ENCODE measurements around the gene LMBR1.
"Not testable (repeated sequence)": the region's sequence is repeated elsewhere in the genome, so short reads cannot be mapped to it uniquely, and the experiment has no call there.

LMBR1 gene

DNA sequence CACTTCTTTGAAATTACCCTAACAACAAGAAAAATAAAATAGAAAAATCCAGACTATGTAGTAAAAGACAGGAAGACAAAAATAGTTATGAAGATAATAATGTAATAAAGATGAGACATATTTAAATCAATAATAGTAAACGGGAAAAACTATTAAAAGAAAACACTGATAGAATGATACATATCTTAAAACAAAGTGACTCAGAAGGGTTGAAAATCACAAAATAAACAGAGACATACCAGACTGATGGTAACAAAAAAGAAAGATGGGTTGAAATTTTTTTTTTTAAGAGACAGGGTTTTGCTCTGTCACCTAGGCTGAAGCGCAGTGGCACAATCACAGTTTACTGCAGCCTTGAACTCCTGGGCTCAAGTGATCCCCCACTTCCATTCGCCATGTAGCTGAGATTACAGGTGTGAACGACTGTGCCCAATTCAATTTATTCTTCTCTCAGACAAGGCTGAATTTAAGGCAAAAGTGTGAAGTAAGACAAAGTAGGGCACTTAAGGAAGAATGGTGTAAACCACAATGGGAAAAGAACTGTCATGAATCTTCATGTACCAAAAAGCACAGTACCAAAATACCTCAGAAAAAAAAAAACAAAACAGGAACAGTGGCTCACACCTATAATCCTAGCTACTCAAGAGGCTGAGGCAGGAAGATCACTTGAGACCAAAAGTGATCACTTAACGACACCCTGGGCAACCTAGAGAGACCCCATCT lies 47.4 kb downstream of the LMBR1 start:
- no peak for DNase-seq (ENCODE audit: low spot score)

DNA sequence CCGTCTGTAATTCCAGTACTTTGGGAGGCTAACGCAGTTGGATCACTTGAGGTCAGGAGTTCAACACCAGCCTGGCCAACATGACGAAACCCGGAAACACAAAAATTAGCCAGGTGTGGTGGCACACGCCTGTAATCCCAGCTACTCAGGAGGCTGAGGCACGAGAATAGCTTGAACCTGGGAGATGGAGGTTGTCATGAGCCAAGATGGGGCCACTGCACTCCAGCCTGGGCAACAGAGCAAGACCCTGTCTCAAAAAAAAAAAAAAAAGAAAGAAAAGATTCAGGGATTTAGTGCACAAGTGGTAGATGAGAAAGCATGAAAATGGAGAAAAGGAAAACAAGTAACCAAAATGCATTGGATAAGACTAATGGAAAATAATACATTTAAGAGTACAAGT lies 49.4 kb downstream of the LMBR1 start:
- DNase-seq (ENCODE audit: low spot score), result not testable (repeated sequence)

DNA sequence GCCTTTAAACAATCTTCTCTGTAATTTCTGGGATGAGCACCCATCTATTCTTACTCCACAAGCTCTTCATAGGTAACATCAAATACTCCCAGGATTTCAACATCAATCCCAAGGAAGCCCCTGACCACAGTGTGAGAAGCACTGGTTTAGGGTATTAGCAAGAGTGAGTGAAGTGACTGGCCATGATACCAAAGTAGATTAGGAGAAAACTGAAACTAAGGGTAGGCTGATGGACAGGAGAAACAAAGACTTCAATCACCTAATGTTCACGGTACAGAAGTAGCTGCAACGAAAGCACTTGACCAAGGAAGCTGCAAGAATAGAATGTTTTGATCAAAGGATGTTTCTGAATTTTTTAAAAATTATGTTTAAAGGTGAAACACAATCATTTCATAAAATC lies 49.8 kb downstream of the LMBR1 start:
- DNase-seq (ENCODE audit: low spot score), result no peak

DNA sequence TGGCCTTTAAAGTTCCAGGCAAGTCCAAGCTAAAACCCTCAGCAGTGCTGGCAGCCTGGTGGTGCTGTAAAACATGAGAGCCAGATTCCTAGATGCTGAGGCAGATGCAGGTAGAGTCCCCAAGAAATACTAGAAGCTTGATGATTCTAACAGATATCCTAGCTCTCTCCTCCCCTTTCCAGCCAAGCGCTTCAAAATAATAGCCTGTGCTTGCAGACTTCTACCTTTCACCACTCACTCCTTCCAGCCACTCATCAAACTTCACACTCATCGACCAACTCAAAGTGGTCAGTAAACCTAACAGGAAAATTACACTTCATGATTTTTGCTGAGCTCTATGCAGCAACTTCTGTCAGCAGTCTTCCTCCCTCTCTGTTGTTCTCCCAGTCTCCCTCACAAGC lies 50.2 kb downstream of the LMBR1 start:
- DNase-seq (ENCODE audit: low spot score), result peak; percentile 17

DNA sequence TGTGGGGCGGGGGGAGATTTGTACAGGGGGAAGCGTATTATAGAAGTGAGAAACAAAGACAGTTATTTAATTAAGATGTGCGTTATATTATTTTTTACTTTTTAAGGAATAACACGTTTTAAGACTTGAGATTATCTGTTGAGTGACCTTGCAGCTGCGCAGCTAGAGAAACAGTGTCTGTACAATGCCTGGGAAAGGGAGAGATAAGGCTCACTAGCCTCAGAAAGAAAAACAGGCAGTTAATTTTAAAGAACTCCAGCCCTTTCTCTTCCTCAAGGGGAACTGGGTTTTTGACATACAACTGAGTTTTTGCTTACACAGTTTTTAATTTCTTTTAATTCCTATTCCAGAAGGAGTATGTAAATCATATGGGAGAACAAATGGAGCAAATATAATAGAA lies 50.7 kb downstream of the LMBR1 start:
- no peak for DNase-seq (ENCODE audit: low spot score)

DNA sequence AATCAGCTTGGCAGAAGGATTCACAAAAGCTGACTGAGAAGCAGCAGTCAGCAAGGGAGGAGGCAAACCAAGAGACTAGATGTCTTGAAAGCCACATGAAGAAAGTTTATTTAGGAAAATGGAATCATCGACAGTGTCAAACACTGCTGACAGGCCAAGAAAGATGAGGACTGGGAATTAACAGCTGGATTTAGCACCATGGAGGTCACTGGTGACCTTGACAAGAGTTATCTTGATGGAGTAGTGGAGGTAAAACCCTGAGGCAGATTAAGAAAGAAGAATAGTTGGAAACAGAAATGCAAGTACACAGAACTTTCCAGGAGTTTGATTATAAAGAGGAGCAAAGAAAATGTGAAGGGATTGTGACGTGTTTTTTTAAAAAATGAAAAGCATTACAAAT lies 51.5 kb downstream of the LMBR1 start:
- no peak for DNase-seq (ENCODE audit: low spot score)

DNA sequence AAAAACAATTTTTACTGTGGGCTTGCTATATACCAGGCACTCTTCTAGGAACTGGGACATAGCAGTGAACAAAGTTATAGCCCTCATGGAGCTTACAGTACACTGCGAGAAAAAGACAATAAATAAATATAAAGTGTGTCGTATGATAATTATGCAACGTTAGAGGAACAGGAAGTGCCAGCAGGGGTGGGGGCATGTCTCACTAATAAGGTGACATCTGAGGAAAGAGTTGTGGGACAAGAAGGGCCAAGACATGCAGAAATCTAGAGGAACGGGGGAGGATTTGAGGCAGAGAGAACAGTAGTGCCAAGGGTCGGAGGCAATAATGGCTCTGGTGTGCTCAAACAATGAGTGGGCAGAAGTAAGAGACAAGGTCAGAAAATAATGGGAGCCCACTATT lies 52.8 kb downstream of the LMBR1 start:
- no peak for DNase-seq (ENCODE audit: low spot score)

DNA sequence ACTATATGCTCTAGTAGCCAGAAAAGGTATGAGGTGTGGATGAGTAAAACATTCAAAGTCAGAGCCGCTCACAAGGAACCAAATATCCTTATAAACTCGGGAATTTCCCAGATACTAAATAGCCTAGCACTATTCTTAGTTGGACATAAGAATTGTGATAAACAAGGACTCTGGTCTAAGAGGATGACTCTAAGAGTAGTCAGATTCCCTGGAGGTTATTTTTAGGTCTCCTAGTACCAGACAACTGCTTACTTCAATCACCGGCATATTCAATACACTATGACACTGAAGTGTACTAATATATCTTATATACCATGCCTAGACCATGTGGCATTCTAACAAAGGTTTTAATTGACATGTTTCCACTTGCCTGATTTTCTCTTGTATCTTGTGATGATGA lies 56.5 kb downstream of the LMBR1 start:
- DNase-seq (ENCODE audit: low spot score), result no peak

DNA sequence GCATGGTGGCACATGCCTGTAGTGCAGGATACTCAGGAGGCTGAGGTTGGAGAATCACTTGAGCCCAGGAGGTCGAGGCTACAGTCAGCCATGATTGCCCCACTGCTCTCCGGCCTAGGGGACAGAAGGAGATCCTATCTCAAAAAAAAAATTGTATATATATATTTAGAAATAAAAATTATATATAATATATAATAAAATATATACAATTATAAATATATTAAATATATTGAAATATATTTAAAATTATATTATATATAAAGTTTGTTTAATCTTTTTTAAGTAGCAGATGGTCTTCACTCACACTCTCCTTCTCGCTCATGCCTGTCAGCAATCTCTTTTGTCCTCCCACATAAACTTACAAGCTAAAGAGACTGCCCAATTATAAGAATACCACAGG lies 58.5 kb downstream of the LMBR1 start:
- no peak for DNase-seq (ENCODE audit: low spot score)

DNA sequence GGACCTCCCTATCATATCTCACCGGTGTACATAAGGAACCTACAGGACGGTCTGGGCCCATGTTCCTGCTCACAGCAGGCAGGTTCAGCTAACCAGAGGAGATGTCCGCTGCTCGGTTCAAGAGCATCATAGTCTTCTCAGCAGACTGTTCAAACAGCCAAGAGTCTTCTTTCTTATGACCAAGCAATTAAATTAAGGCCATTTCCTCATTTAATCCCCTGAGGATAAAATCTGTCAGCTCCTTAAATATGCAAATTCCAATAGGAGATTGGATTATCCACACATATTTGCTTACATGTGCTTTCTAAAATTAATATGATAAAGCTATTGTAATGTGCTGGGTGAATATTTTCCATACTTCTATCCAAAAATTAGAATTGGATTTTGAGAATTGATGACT lies 59.7 kb downstream of the LMBR1 start:
- DNase-seq (ENCODE audit: low spot score), result no peak

DNA sequence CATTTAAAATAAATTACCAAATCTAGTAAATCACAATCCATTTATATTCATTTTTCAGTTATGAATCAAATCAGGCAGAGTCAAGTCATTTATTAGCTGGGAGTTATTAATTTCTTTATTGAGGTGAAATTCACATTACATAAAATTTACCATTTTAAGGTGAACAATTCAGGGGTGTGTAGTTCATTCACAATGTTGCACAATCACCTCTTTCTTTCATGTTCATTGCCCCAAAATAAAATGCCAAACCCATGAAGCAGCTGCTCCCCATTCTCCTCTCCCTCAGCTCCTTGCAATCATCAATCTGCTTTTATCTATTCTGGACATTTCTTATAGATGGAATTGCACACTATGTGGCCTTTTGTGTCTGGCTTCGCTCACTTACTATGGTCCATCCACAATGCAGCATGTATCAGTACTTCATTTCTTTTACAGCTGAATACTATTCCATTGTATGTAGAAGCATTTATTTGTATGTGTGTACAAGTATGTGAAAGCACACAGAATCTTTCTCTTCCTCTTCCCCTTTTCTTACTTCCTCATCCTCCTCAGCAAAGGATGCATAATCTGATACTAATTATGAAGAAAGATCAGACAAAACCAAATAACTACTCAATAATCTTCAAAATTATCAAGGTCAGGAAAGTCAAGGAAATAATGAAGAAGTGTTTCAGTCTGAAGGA lies 60.6 kb downstream of the LMBR1 start:
- no peak for DNase-seq (ENCODE audit: low spot score)

DNA sequence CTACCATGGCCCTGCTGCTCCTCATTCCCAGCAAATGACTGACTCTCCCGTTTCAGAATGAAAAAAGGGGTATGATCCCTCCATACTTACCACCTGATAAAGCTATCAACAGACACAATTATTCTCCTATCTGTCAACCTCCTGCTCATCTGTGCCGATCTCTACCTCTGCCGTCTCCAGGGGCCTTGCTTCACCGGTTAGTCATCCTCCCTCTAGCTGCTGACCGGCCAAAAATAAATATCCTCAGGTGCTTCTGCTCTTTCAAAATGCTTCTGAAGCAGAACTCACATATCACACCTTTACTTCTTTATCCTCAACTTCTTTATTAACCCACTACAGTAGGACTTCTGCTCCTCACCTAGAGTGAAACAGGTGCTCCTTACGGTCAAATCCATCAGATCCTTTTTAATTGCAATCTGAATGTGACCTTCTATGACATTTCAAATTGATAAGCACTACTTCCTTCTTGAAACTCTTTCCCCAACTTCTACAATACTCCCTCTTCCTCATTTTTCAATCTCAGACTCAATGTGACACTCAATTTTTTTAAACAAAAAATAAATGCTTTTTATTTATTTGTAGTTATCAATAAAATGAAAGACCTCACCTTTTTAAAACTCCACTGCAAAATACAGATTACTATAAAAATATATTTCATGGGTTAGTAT lies 63.2 kb downstream of the LMBR1 start:
- DNase-seq (ENCODE audit: low spot score), result no peak

DNA sequence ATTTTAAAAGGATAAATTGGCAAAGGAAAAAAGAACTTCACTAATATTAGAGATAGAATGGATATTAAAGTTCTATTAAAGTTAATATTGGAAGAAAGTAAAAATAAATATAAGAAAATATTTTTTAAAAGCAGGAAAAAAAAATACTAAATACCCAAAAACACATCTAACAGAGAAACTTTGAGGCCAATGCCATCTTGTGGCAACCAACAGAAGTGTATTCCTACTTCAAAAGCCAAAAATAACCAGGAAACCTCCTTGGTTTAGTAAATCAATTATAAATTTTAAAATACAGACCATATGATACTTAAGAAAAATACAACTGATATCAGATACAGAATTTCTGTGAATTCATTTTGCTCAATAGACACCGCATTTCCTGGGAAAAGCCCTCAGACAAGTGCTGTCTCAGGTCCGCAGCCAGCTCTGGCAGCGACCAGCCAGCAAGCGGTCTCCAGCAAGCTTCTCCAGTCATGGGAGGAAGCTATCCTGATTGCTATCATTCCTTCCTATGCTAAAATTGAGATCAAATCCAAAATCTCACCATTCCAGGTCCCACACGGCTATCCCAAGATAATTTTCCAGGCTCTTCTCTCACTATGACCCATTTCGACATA lies 65.3 kb downstream of the LMBR1 start:
- DNase-seq (ENCODE audit: low spot score), result peak; percentile 24

DNA sequence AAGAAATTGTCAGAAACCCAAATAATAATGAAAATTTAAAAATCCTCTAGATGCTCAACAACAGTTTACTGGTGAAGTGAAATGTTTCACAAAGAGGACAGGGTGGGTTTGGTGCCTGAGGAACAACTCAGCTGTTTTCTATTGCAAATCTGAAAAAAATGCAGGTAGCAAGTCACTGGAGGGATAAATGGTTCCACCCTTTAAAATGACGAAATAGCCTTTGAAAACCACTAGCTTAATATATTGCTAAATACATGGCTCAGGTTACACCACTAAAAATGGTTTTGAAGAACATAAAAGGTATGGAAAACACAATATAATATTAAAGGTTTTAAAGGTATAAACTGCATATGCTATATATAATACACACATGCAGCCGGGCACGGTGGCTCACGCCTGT lies 69.5 kb downstream of the LMBR1 start:
- no peak for DNase-seq (ENCODE audit: low spot score)

DNA sequence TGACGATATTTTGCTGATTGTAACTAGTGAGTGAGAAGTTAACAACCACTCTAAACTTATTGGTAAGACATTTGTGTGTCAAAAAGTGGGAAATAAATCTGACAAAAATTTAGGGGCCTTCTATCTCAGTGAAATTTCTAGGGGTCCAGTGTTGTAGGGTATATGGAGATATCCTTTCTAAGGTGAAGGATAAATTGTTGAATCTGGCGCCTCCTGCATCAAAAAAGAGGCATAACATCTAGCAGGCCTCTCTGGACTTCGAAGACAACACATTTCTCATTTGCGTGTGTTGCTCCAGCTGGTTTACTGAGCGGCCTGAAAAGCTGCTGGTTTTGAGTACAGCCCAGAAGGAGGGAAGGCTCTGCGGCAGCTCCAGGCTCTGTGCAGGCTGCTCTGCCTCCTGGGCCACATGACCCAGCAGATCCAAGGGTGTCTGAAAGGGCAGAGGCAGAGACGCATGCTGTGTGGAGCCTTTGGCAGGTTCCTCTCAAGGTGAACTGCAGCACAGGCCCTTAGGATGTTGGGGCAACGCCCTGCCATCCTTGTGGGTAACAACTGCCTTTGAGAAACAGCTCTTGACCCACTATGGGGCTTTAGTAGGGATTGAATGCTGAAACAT lies 72.4 kb downstream of the LMBR1 start:
- DNase-seq (ENCODE audit: low spot score), result no peak

DNA sequence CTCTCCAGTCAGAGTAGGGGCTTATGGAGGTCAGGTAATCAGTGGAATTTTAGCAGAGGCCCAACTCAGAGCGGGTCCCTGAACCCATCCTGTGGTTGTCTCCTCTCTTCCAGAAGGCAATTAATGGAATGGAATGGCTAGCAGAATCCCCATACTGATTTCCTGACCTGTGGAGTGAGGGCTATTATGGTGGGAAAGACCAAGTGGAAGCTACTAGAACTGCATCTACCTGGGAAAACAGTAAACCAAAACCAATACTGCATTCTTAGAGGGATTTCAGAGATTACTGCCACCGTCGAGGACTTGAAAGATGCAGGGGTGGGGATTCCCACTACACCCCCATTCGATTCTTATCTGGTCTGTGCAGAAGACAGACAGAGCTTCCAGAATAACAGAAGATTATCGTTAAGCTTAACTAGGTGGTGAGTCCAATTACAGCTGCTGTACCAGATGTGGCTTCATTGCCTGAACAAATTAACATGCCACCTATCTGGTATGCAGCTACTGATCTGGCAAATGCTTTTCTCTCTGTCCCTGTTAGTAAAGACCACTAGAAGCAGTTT lies 73.2 kb downstream of the LMBR1 start:
- no peak for DNase-seq (ENCODE audit: low spot score)

DNA sequence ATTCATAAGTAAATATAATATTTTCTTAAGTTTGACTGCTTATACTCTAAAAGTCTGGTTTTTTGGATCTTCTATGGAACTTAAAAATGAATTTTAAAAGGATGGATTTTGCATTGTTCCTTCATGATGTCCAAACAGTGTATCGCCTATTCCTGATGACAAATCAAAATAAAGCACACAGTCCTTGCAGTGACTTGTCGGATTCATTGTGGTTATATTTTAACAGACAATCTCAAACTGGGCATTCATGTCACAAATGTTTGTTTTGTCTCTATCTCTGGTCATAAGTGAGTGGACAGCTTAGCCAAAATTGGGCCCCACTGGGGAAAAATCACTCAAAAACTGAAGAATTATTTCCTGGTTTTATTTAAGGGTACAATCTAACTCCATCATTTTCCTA lies 74.8 kb downstream of the LMBR1 start:
- DNase-seq (ENCODE audit: low spot score), result no peak

DNA sequence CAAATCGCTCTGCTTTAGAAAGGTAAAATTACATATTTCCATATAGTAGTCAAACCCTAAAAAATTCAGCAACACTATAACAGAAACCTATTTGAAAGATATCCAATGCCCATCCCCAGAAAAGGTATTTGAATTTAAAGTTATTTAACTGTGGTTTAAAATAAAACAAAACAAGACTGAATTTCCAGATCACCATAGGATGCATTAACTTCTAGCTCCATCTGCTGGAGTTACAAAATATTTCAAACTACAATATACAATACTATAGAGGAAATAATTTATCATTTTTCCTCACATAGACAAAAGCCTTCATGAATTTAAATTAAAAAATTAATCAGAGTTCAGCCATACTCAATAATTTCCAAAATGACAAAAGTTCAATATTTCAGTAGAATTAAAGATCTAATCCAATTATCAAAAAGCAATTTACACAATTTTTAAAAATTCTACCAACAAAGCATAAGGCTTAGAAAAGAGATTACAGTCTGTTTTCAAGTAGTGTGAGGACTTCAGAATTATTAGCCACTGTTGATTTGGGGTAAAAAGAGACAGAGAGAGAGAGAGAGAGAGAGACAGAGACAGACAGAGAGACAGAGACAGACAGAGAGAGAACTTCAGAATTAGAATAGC lies 75.9 kb downstream of the LMBR1 start:
- DNase-seq (ENCODE audit: low spot score), result no peak

DNA sequence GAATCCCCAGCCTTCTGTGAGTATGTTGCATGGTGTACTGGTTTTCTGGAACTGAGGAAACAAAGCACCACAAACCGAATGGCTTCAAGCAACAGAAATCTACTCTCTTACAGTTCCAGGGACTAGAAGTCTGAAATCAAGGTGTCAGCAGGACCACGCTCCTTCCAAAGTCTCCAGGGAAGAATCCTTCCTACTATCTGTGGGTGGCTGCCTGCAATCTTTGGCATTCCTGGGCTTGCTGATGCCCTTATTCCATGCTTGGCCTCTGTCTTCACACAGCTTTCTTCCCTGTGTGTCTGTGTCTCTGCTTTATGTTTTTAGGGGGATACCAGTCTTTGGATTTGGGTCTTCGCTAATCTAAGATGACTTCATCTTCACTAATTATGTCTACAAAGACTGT lies 81.3 kb downstream of the LMBR1 start:
- no peak for DNase-seq (ENCODE audit: low spot score)

DNA sequence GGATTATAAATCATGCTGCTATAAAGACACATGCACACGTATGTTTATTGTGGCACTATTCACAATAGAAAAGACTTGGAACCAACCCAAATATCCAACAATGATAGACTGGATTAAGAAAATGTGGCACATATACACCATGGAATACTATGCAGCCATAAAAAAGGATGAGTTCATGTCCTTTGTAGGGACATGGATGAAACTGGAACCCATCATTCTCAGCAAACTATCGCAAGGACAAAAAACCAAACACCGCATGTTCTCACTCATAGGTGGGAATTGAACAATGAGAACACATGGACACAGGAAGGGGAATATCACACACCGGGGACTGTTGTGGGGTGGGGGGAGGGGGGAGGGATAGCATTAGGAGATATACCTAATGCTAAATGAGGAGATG lies 89.3 kb downstream of the LMBR1 start:
- not testable (repeated sequence) for DNase-seq (ENCODE audit: low spot score)

DNA sequence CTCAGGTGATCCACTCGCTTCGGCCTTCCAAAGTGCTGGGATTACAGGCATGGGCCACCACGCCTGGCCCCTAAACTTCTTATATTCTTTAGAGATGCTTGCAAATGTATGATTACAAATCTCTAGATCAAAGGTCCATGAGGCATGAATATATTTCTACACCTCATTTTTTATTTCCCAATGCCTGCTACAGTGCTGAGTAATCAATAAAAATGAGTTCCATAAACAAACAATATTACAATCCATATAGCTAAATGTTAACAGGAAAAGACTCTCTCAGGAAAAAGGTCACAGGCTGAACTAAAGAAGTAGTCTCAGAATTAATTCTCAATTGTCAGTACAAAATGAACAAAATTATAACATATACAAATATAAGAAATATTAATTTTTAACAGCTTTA lies 90.8 kb downstream of the LMBR1 start:
- DNase-seq (ENCODE audit: low spot score), result no peak

DNA sequence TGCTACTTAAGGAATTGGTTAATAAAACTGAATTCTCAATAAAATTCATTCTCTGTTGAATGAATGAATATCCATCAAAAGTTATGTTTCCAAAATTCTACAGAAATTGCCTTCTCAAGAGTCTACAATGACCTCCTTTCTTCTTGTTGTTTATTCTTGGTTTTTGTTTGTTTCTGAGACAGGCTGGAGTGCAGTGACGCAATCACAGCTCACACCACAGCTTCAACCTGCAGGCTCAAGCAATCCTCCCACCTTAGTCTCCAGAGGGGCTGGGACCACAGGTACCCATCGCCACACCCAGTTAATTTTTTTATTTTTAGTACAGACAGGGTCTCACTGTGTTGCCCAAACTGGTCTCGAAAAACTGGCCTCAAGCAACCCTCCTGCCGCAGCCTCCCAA lies 97.6 kb downstream of the LMBR1 start:
- no peak for DNase-seq (ENCODE audit: low spot score)

All from iPS-NIHi11 (cell line).